Neural cell (in vitro differentiated cells): Measurements from ENCODE around the gene EIF2D.

Experiments used
- CTCF ChIP-seq: fragments of 450-650 bp; IDR thresholded peaks from 2 replicates; pipeline ENCODE4 v1.5.1; 2014; ENCODE audit warnings: antibody characterized with exemption, mild to moderate bottlenecking, moderate library complexity; ENCODE audit not compliant: poor library complexity, severe bottlenecking
- EP300 ChIP-seq: fragments of 450-650 bp; conservative IDR thresholded peaks from 2 replicates; pipeline ENCODE4 v1.6.1; 2014; ENCODE audit warnings: antibody characterized with exemption, mild to moderate bottlenecking, moderate library complexity; ENCODE audit not compliant: poor library complexity, severe bottlenecking

- TF ChIP-seq CTCF (no peak), EP300 (no peak)
Observed at GRCh38 chr1:206578978-206579374, 33.3 kb downstream of the EIF2D start.
